Smooth muscle cell (in vitro differentiated cells): ENCODE data around the gene GPSM1. TPM values are rescaled to one million over a fixed set of nuclear protein-coding genes. Genes with fewer than 3 reads are reported as not detected.

Experiments
- DNase-seq: peaks from one replicate; lab custom pipeline; 2025; ENCODE audit not compliant: unreplicated experiment; lab: John Stamatoyannopoulos, UW
- H2AFZ ChIP-seq: fragments of 200-600 bp; sonication (generic); 2 replicates; pipeline ENCODE4 v1.6.0; 2016; ENCODE audit warnings: antibody characterized with exemption, low read depth, mild to moderate bottlenecking
- H3F3A ChIP-seq: fragments of 200-600 bp; sonication (generic); 2 replicates; pipeline ENCODE4 v1.6.0; 2017; ENCODE audit warnings: antibody characterized with exemption, low read depth
- H3K27ac ChIP-seq: fragments of 200-600 bp; sonication (generic); 2 replicates; pipeline ENCODE4 v1.5.1; 2016; ENCODE audit warnings: low read depth, mild to moderate bottlenecking
- H3K27me3 ChIP-seq: fragments of 200-600 bp; sonication (generic); 2 replicates; pipeline ENCODE4 v1.6.1; 2016; ENCODE audit warnings: low read depth, mild to moderate bottlenecking
- H3K36me3 ChIP-seq: fragments of 200-600 bp; sonication (generic); 2 replicates; pipeline ENCODE4 v1.5.1; 2016; ENCODE audit warnings: low read depth
- H3K4me1 ChIP-seq: fragments of 200-600 bp; sonication (generic); 2 replicates; pipeline ENCODE4 v1.5.1; 2016; ENCODE audit warnings: low read depth
- H3K4me2 ChIP-seq: fragments of 200-600 bp; sonication (generic); 2 replicates; pipeline ENCODE4 v1.6.0; 2016; ENCODE audit warnings: mild to moderate bottlenecking
- H3K4me3 ChIP-seq: fragments of 200-600 bp; sonication (generic); 2 replicates; pipeline ENCODE4 v1.5.1; 2016; ENCODE audit warnings: mild to moderate bottlenecking
- H3K79me2 ChIP-seq: fragments of 200-600 bp; sonication (generic); 2 replicates; pipeline ENCODE4 v1.6.0; 2016; ENCODE audit warnings: low read depth, mild to moderate bottlenecking
- H3K9ac ChIP-seq: fragments of 200-600 bp; sonication (generic); 2 replicates; pipeline ENCODE4 v1.6.0; 2016; ENCODE audit warnings: low read depth
- H3K9me3 ChIP-seq: fragments of 200-600 bp; sonication (generic); replicated peaks from 2 replicates; pipeline ENCODE4 v1.5.1; 2016; ENCODE audit warnings: low read depth
- H4K20me1 ChIP-seq: fragments of 200-600 bp; sonication (generic); 2 replicates; pipeline ENCODE4 v1.6.0; 2016; ENCODE audit warnings: low read depth
- WGBS: methylation state at CpG from one replicate; pipeline ENCODE4 v1.1.7; 2016; ENCODE audit warnings: low lambda C conversion rate; 5-methylcytosine and 5-hydroxymethylcytosine counted together
- polyA plus RNA-seq: library from polyadenylated mRNA; unstranded; fragments of >200 nt; fragmentation: Nextera tagmentation; extraction: Ambion mirVana; gene quantifications from 2 replicates; pipeline ENCODE4 v1.2.1, GENCODE V29; 2016
- total RNA-seq: library from RNA; depleted of rRNA; stranded (reverse); fragments of >200 nt; gene quantifications from 2 replicates; pipeline ENCODE4 v1.2.3, GENCODE V29; 2014
- TF ChIP-seq, protein P1 (sequence below): fragments of 200-600 bp; sonication (generic); IDR thresholded peaks from 2 replicates; pipeline ENCODE4 v1.5.1; 2017; ENCODE audit warnings: borderline replicate concordance, mild to moderate bottlenecking, antibody characterized with exemption; ENCODE audit not compliant: insufficient read depth, poor library complexity, severe bottlenecking

Gene GPSM1
- total and polyA plus RNA-seq, 2 experiments from 2014 or later: 21.1 to 45.9 TPM

DNA sequence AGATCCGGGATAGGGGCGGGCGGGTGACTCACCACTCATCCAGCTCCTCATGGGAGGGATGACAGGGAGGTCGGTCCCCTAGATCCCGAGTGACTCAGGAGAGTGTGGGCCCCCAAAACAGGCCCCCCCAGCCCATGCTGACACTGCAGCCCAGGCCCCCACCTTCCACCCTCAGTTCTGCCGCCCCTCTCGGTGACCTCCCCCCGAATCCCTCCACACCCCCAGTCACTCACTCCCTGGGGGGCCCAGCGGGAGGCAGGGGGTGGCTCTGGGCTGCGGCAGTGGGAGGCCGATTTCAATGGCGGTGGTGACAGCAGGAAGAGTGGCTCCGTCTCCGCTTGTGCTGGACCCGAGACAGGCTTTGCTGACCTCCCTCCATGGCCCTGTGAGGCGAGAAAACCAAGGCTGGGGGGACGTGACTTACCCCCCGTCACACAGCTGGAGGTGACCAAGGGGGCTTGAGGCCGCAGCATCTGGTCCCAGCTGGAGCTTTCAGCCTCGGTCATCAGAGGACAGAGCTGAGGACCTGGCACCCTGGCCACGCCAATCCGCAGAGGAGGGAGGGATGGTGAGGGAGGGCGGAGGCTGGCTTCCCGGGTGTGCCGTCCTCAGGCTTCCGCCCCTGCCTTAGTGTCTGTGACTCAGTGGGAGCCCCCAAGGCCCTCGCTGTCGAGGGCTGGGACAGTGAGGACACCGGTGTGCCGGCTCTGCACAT, 9.0 kb downstream of the GPSM1 start:
- Histone ChIP-seq H3K36me3 (no peaks in the 10 kb centered on the region), H3K4me3 (no peak overlapping the region), H3K4me2 (no peak overlapping the region), H3K27ac (no peak overlapping the region), H3K27me3 (no peaks in the 10 kb centered on the region), H3F3A (no peaks in the 10 kb centered on the region), H3K79me2 (peaks cover 18% of the 10 kb centered on the region), H2AFZ (no peak overlapping the region), H3K9ac (no peak overlapping the region), H4K20me1 (peaks cover 85% of the 10 kb centered on the region), H3K4me1 (no peaks in the 10 kb centered on the region), H3K9me3 (no peaks in the 10 kb centered on the region)
- DNase-seq: no peak
- TF ChIP-seq, protein P1, sequence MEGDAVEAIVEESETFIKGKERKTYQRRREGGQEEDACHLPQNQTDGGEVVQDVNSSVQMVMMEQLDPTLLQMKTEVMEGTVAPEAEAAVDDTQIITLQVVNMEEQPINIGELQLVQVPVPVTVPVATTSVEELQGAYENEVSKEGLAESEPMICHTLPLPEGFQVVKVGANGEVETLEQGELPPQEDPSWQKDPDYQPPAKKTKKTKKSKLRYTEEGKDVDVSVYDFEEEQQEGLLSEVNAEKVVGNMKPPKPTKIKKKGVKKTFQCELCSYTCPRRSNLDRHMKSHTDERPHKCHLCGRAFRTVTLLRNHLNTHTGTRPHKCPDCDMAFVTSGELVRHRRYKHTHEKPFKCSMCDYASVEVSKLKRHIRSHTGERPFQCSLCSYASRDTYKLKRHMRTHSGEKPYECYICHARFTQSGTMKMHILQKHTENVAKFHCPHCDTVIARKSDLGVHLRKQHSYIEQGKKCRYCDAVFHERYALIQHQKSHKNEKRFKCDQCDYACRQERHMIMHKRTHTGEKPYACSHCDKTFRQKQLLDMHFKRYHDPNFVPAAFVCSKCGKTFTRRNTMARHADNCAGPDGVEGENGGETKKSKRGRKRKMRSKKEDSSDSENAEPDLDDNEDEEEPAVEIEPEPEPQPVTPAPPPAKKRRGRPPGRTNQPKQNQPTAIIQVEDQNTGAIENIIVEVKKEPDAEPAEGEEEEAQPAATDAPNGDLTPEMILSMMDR: no peak
- 88% methylated on average over 24 of the region's 30 CpGs for WGBS

DNA sequence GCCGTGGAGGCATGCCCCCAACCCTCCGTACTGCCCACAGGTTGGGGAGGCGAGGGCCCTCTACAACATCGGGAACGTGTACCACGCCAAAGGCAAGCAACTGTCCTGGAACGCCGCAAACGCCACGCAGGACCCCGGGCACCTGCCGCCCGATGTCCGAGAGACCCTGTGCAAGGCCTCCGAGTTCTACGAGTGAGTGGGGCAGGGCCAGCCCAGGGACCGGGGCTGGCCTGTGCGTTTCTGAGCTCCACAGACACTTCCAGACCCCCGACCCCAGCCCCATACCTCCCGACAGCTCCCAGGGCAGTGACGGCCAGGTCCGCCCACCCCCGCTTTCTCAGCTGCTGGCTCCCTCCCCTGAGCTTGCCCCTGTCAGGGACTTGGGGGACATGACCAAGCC, 9.5 kb downstream of the GPSM1 start:
- Histone ChIP-seq H3K79me2 (peaks cover 12% of the 10 kb centered on the region), H3K27ac (no peak overlapping the region), H3K4me1 (peaks cover 1% of the 10 kb centered on the region), H3K9ac (no peak overlapping the region), H3F3A (no peaks in the 10 kb centered on the region), H2AFZ (no peak overlapping the region), H3K36me3 (no peaks in the 10 kb centered on the region), H4K20me1 (peaks cover 83% of the 10 kb centered on the region), H3K9me3 (no peaks in the 10 kb centered on the region), H3K4me3 (no peak overlapping the region), H3K4me2 (no peak overlapping the region), H3K27me3 (no peaks in the 10 kb centered on the region)
- TF ChIP-seq, protein P1: no peak
- no peak for DNase-seq
- WGBS: 96% methylated on average over 23 of the region's 23 CpGs

DNA sequence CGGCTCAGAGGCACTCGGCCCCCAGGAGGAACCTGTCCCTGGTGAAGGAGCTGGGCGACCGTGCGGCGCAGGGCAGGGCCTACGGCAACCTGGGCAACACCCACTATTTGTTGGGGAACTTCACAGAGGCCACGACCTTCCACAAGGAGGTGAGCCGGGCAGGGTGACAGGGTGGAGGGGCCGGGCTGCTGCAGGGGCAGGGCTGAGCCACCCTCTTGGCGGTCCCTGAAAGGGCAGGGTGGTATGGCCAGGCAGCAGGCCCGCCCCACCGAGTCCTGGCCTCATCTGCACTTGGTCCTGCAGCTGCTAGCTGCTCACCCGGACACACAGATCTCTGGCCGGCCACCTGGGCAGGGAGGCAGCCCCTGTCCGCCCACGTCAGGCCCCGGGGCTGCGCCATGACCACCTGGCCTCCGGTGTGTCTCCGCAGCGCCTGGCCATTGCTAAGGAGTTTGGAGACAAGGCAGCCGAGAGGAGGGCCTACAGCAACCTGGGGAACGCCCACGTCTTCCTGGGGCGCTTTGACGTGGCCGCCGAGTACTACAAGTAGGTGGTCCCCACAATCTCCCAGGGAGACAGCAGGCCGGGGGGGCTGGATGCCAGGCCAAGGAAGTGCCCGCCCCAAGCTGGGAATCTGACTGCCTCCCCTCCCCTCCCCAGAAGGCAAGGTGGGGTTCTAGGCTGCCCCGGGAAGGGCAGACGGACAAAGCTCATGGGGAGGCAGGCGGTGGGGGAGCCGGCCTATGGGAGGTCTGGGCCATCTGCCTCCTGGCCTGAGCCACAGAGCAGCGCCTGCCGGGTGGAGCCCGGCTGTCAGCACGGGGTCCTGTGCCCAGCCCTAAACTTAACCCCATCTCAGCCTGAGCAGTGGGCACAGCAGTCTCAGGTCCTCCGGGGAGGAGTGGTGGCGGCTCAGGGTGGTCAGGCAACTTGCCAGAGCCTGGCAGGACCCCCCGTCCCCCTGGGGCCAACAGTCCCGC, 10.4 kb downstream of the GPSM1 start:
- WGBS: 95% methylated on average over 37 of the region's 43 CpGs
- no peak overlapping the region for H3K4me3 ChIP-seq
- peaks cover 6% of the 10 kb centered on the region for H3K79me2 ChIP-seq
- peaks cover 83% of the 10 kb centered on the region for H4K20me1 ChIP-seq
- no peaks in the 10 kb centered on the region for H3K27me3 ChIP-seq
- no peak overlapping the region for H2AFZ ChIP-seq
- no peak overlapping the region for H3K4me2 ChIP-seq
- no peak for DNase-seq
- no peak overlapping the region for H3K27ac ChIP-seq
- no peaks in the 10 kb centered on the region for H3F3A ChIP-seq
- no peaks in the 10 kb centered on the region for H3K36me3 ChIP-seq
- peaks cover 9% of the 10 kb centered on the region for H3K4me1 ChIP-seq
- H3K9me3 ChIP-seq: no peaks in the 10 kb centered on the region
- TF ChIP-seq, protein P1: no peak
- H3K9ac ChIP-seq: no peak overlapping the region
